HG03565 (cell line): ENCODE measurements around the gene GPR78.

Source experiments
- ATAC-seq: cut with Tn5 transposase; IDR thresholded peaks from one replicate; pipeline ENCODE4 v1.9.1; 2021; ENCODE audit warnings: mild to moderate bottlenecking, moderate library complexity; ENCODE audit not compliant: unreplicated experiment

GPR78 gene

DNA sequence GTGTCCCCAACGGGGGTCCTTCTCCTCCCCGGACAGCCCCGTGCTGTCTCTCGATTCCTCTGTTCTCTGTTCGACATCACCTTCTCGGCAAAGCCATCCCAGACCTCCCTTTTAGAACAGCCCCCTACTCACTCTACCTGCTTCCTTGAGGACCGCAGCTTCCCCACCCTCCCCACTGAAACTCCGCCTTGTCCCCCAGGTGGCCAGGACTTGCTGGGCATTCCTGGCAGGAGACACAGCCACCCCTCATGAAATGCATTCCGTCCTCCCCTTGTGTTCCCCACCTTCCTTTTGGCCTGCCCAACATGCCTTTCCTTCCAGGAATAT, 34.8 kb upstream of the GPR78 start:
- ATAC-seq: no peak

DNA sequence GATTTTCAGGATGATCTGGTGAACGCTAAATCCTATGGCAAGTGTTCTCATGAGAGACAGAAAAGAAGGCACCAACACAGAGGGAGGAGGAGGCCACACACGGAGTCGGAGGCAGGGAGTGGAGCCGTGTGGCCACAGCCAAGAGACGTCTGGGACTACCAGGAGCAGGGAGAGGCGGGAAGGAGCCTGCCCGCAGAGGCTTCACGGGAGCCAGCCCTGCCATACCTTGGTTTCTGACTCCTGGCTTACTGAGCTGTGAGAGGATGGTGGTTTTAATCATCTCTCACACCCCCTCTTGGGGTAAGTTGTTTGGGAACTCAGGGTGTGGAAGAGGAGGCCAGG, 33.5 kb upstream of the GPR78 start:
- ATAC-seq: no peak

DNA sequence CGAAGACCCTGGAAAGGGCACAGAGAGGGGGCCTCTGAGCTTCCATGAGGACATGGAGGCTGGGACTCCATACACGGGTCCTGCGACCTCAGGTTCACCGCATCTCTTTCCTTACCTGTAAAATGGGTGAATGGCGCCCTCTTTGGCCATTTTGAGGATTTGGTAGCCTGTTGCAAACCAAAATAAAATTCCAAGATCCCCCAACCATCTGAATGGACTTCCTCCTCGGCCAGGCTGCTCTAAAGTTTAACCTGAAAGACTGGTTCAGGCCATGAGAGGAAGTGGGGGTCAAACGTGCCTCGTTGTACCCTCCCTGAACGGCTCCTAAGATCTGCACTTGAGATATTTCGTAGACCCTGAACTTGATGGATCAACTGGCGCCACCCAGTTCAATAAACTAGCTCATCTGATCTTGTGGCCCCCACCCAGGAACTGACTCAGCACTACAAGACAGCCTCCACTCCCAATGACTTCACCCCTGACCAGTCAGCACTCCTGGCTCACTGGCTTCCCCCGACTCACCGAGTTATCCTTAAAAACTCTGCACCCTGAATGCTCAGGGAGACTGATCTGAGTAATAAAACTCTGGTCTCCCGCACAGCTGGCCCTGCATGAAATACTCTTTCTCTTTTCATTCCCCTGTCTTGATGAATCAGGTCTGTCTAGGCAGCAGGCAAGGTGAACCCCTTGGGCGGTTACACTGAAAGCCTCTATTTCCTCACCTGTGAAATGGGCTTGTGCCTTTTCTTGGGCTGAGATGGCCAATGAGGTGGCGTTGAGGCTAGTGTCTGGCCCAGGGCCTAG, 32.9 kb upstream of the GPR78 start:
- ATAC-seq: no peak

DNA sequence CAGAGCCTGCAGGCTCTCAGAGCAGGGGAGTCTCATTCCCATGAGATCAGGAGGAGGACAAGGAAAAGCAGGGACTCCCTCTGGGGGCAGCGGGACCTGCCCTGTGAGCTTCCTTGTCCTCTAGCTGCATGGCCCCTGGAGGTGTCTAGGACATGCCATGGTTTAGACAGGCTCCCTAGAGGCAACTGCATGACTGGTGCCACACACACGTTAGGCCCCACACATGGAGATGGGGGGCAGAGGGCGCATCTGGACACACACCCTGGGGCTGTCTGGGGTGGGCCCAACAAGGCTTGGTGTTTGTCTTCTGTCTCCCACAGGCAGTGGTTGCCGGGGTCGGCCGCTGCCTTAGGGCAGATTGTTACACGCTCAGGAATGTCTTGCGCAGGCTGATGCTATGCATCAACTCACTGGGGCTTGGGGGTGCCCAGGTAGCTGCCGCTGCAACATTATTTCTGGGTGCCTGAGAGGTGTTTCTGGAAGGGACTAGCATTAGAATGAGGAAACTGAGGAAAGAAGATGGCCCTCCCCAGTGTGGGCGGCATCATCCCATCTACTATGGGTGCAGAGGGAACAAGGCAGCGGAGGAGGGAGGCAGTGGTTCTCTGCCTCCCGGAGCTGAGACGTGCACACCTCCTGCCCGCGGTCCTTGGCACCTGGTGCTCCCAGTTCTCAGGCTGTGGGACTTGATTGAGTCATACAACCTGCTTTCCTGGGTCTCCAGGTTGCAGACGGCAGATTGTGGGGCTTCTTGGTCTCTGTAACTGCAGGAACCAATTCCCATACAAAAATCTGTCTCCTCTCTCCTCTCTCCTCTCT, 32.1 kb upstream of the GPR78 start:
- no peak for ATAC-seq

DNA sequence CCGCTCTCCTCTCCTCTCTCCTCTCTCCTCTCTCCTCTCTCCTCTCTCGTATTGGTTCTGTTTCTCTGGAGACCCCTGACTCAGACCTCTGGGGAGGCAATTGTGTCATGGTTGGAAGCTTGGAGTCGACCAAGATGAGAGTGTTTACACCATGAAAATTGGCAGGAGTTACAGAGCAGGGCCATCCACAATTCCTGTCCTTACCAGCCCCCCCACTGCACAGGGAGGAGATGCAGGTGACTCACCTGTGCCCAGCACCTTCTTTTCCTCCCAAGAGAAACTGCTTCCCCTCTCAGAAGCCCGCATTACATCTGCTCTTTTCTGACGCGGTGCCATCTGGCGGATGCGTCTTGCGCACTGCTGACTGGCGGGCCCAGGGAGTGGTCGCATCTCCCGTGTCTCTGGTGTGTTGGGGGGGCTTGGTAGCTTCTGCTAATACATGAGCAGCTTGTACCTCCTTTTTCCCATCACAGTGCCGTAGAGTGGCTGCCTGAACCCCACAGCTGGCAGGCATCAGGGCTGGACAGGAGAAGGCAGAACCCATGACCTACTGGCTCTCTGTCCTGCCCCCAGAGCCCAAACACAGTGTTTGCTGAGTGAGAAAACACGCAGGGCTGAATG, 31.4 kb upstream of the GPR78 start:
- no peak for ATAC-seq

DNA sequence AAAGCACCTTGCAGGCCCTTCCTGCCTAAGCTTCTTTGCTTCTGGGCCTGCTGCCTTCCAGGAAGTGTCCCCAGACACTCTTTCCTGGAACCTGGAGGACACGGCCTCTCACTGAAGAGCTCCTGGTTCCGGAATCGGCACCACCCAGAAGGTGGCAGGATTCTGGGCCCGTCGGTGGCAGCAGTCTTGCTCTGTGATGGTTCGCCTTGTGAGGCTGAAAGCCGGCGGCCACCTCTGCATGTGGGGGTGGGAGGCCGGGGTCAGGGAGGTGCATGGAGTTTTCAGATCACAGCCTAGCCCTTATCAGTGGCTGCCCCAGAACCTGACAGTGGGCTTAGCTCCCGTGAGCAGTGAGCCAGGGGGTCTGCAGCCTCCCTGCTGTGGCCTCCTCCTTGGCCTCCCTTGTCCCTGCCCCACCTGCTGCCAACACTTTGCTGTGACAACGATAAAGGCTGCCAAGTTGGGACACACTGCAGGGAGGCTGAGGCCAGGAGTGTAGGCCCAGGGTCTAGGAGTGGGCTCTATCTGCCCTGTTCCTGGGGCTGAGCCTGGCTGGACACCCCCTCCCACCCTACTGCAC, 30.8 kb upstream of the GPR78 start:
- ATAC-seq: no peak

DNA sequence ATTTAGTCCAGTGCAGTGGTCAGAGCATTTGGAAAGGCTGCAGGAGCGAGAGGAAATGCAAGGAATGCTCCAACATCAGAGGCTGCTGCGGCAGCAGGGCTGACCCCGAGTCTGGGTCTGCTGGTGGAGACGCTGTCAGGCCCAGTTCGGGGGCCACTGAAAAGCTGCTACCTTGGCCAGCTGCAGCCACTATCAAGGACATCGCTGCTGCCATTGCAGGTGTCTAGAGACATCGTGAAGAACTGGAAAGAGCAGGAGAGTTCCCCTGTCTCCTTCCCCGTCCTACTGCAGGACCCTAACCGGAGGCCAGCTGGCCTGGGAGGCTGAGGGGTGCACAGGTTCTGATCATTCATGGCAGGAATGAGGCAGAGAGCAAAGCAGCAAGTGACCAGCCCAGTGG, 29.5 kb upstream of the GPR78 start:
- ATAC-seq: no peak

DNA sequence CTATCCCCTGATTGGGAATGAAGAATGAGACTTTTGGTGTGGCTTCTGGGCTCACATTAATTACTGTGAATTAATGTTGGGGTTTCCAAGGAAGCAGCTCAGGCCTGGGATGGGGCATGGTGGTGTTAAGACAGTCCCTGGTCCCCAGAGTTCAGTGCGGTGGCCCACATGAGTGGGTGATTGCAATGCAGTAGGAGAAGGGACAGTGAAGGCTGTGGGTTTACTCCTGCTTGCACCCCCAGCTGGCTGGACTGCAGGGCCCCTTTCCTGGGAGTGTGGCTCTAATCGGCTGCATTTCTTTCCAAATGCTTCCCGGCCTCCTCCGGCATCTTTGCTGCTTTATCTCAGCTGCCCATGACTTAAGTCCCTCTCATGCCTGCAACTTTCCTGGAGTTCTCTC, 28.2 kb upstream of the GPR78 start:
- ATAC-seq: no peak

DNA sequence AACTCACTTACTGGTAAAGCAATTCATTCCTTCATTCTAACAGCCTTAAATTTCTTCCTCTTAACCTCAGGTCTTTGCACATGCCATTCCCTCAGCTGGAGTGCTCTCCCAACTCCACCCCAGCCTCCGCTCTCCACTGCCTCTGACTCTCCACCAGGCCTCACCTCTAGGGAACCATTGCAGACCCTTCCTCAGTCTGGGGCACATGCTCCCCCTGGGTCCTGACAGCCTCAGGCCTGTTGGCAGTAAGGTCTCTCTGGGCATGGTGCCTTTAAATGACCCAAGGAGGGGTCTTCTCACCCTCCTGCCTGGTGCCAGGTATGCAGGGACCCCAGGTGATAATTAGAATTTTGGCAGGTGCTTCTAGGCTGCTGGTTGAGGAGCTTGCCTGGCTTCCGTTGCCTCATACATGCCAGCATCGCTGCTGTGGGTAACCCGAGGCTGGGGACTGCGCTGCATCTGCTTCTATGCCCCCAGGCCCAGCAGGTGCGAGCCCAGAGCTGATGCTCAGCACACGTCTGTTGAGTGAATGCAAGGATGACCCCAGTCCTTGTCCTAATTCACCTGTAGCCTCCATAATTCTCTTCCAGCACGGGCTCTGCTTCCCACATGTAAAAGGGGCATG, 27.5 kb upstream of the GPR78 start:
- ATAC-seq: no peak

DNA sequence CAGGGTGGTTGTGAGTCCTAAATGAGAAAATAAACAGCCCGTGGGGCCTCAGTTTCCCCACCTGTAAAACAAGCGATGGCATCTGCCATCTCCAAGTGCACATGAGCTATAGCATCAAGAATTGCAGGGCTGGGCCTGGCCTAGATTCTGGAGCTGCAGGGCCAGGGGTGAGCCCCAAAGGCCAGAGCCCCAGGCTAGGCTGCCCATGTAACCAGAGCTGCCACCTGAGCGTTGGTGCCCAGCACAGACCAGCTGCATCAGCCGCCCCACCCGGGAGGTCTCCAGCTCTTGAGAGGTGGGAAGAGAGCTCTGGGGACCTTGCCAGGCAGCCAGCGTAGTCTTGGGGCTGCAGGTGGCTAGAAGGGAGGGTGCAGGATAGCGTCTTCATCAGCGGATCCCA, 27.0 kb upstream of the GPR78 start:
- ATAC-seq: no peak

DNA sequence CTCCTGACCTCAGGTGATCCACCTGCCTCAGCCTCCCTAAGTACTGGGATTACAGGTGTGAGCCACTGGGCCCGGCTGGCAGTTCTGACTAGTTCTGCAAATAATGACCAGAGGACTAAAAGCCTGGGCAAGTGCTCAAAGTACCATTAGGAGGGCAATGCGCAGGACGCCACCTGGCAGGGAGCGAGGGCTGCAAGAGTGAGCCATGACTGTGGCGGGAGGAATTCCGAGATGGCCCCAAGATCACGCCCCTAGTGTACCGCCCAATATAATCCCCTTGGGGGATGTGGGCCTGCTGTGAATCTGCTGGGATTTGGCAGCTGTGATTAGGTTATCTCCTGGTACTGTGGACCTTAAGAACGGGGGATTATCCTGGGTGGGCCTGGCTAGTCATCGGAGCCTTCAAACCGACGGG, 26.2 kb upstream of the GPR78 start:
- no peak for ATAC-seq

DNA sequence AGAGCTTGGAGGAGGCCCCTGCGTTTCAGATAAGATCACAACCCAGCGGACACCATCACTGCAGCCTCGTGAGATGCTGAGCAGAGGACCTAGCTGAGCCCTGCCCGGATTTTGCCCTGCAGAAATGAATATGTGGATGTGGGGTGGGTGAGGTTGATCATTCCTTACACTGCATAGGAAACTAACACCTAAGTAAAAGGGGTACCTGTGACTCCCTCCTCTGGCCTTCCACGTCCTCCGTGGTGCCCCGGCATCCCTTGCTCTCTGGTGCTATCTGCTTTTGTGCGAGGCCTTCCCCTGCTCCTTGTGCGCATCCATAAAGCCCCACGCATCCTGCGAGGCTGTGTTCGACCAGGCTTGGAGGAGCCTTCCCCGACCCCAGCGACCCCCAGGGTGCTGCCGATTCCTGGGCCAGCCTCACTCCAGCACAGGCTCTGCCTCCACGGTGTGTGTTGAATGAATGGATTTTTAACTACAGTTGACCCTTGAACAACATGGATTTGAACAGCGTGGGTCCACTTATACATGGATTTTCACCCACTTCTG, 25.6 kb upstream of the GPR78 start:
- ATAC-seq: no peak

DNA sequence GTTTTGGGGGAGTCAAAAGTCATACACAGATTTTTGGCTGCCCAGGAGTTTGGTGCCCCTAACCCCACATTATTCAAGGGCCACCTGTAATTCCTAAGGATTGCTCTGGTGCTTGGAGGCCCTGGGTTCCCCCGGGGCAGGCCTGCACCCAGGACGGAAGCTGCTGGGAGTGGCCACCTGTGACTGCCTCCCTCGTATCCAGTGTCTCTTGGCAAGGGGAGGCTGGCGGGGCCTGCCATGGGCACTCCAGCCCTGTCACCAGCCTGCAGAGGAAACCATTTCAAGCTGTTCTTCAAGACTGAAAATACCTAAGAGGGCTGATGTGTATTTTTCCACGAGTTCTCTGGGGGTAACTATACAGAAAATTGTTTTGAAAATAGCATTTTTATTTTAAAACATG, 24.5 kb upstream of the GPR78 start:
- no peak for ATAC-seq

DNA sequence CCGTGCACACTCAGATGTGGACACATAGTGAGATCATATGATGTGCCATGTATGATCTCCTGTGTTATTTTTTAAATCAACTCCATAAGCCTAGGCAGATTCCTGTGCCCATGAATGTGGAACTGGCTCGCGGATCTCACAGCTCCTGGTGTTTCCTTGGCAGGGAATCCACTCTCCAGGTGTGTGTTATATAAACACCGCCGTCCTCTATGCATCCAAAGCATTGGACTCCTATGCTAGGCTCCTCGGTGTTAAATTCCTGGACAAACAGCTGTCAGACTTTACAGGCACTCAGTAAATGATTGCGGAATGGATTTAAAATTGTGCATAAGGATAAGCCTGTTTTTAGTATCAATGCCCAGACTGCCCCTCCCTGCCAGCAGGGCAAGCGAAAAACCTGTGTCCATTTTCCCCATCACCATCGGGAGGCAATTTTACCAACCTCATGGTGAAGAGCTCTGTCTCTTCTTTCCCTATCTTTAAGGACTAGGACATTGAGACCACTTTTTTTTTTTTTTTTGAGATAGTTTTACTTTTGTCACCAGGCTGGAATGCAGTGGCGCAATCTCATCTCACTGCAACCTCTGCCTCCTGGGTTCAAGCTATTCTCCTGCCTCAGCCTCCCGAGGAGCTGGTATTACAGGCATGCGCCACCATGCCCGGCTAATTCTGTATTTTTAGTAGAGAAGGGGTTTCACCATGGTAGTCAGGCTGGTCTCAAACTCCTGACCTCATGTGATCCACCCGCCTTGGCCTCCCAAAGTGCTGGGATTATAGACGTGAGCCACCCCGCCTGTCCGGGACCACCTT, 23.6 kb upstream of the GPR78 start:
- no peak for ATAC-seq

DNA sequence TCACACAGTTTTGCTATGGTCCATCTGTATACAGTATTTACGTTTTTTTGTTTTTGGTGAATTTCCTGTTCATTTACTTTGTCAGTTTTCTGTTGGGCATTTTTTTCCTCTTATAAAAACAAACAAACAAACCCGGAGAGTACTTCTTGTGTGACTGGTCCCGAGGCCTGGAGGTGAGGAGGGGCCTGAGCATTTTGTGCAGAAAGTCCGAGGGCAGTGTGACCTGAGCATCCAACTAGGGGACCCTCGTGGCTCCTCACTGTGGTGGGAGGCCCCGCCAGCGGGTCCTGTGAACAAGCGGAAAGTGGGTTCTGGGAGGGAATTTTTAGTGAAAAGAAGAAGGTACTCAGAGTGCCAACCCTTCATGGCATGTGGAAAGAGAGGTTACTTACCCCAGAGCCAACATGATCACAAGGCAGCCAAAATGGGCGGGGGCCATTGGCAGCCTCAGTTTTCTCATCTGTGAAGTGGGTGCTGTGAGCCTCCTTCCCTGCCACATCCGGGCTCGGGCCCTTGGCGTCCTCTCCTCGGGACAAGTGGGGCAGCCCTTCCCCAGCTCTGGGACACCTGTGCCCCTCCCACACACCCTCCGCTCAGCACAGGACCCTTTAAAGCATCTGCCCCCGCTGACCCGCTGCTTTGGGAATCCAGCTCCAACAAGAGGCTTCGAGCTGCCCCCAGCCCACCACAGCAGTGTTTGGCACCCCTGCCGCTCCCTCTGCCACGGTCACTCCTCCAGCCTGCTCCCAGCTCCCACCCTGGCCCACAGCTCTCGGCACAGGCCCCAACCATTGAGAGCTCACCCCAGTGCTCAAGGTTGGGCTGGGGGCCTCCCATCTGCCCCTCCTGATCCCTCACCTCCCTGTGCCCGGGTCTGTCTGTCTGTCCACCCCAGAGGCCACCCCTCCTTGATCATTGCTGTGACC, 22.8 kb upstream of the GPR78 start:
- ATAC-seq: no peak

DNA sequence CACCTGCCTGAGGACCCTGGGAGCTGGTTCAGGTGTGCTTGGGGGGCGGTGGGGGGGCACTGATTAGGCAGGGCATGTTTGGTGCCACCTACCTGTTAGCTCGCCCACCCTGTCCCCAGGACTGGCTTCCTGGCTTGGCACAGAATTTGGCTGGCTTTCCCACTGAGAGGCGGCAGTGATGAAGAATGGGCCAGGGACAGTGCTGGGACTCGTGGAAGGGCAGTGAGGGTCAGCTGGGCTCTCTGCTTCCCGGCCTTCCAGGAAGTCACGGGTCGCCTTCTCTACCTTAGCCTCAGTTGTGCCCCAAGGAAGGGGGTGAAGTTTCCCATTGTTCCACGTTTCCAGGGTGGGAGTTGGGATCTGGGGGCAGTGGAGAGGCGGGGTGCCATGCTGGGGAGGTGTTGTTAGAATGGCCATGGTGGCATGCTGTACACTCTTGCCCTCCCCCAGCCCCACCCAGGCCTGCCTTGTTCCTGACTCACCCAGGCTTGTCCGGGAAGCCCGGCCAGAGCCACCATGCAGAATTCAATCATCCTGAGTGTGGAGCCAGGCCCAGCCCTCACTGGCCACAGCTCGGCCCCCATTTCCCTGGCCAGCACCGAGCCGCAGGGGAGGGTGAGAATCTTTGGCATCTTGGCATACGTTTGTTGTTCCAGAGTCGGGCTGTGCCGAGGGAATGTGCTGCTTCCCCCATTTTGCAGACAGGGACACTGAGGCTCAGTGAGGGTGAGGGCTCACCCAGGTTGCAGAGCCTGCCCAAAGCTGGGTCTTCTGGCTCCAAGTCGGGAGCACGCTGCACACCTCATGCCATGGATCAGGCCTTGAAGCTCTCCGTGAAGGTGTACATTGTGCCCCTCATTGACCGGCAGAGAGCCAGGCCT, 21.9 kb upstream of the GPR78 start:
- no peak for ATAC-seq

DNA sequence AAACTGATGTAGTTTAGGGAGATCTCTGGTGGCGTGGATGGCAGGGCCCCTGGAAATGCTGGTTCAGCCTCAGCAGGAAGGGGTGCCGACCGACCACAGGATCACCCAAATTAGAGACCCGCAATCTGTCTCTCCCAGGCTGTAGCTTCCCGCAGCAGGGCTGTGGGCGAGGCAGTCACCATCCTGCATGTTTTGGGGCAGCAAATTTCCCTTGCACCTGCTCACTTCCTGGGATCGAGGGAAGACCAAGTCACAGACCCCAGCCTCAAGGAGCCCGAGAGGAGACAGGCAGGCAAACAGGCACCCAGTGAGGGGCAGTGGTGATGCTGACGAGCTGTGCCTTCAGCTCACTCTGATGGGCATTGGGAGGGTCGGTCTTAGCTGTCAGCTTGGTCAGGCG, 21.2 kb upstream of the GPR78 start:
- no peak for ATAC-seq
